Lower lobe of right lung (tissue), 2 donors: ENCODE measurements around the gene PDE2A. TPM values are rescaled to one million over a fixed set of nuclear protein-coding genes. Genes with fewer than 3 reads are reported as not detected.

Source experiments
- ATAC-seq, 2 donors: fragments of 200-7000 bp; cut with Tn5 transposase; one replicate each; pipeline ENCODE4 v1.9.1; 2020 to 2022; ENCODE audit warnings: mild to moderate bottlenecking in 2 of 2, moderate library complexity in 2 of 2
- DNase-seq: peaks from one replicate; pipeline ENCODE4 v3.0.0-alpha.2; 2020
- H3K27ac ChIP-seq: fragments of 200-600 bp; one replicate; pipeline ENCODE4 v1.8.0; 2022
- H3K27me3 ChIP-seq: fragments of 200-600 bp; one replicate; pipeline ENCODE4 v1.8.0; 2022; ENCODE audit warnings: low read depth
- H3K36me3 ChIP-seq: fragments of 200-600 bp; one replicate; pipeline ENCODE4 v1.8.0; 2022; ENCODE audit warnings: mild to moderate bottlenecking
- H3K4me1 ChIP-seq: fragments of 200-600 bp; one replicate; pipeline ENCODE4 v1.8.0; 2022
- H3K4me3 ChIP-seq: fragments of 200-600 bp; one replicate; pipeline ENCODE4 v1.8.0; 2022; ENCODE audit warnings: mild to moderate bottlenecking
- H3K9me3 ChIP-seq: fragments of 200-600 bp; one replicate; pipeline ENCODE4 v1.8.0; 2022
- CTCF ChIP-seq: fragments of 200-600 bp; IDR thresholded peaks from one replicate; pipeline ENCODE4 v1.8.0; 2022; ENCODE audit warnings: antibody characterized with exemption, mild to moderate bottlenecking
- intact Hi-C: fragments of 100-400 bp; cut with DNase I; formaldehyde crosslinking; loops from one replicate; pipeline ENCODE4 v1.11.0; 2022
- total RNA-seq: library from RNA; stranded (reverse); fragmentation: NEBNext Ultra II Directional; extraction: Animal tissue kit (Norgen Biotek cat#: 25700); gene quantifications from one replicate; pipeline ENCODE4 v1.2.1, GENCODE V29; 2021
- donor health status: DM: no; HTN: yes; CAD: no; lungs with severe emphysema.

Gene PDE2A
- total RNA-seq, 1 donor from 2014 or later, result 19.5 TPM

DNA sequence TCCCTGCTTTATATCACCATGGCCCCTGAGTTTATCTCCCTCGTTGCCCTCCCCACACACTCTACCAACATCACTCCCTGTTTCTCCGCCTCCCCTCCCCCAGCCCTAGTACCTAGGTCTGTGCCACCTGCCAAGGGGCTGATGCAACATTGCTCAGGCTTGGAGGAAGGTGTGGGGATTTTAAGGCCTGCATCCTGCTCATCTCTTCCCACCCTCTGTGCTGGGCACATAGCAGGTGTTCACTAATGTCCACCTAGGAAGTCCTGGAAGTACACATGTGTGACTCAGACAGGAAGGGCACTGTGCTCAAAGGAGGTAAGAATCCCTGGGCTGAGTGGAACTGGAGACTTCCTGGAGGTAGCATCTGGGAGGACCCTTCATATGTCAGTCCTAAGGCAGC, 37.0 kb downstream of the PDE2A start:
- H3K9me3 ChIP-seq, result no peaks in the 10 kb centered on the region
- H3K4me3 ChIP-seq, result no peak overlapping the region
- intact Hi-C loops, result no loop called here
- no peak for TF ChIP-seq CTCF
- no peak for ATAC-seq
- no peaks in the 10 kb centered on the region for H3K36me3 ChIP-seq
- DNase-seq, result no peak
- no peak overlapping the region for H3K27ac ChIP-seq
- H3K27me3 ChIP-seq, result peaks cover 38% of the 10 kb centered on the region
- peaks cover 7% of the 10 kb centered on the region for H3K4me1 ChIP-seq

DNA sequence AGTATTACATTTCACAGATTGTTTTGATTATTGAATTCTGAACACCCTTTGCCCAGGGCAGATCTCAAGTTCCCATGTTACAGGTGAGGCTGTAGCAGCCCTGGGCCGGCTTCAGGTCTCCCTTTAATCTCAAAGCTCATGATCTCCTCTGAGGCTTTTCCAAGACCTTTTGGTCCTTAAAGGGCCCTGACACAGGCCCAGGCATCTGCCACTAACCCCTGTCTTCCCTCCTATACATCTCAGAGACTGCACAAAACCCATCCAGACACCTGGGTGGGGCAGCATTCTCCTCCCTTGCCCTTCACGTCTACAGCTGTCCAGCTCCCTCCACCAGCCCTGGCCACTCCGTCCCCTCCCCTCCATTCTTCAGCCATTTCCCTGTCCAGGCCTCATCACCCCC, 37.8 kb downstream of the PDE2A start:
- intact Hi-C loops, result no loop called here
- H3K4me1 ChIP-seq, result no peaks in the 10 kb centered on the region
- TF ChIP-seq CTCF, result no peak
- DNase-seq, result no peak
- no peaks in the 10 kb centered on the region for H3K9me3 ChIP-seq
- H3K4me3 ChIP-seq, result no peak overlapping the region
- no peaks in the 10 kb centered on the region for H3K36me3 ChIP-seq
- no peak for ATAC-seq
- H3K27ac ChIP-seq, result no peak overlapping the region
- peaks cover 30% of the 10 kb centered on the region for H3K27me3 ChIP-seq

DNA sequence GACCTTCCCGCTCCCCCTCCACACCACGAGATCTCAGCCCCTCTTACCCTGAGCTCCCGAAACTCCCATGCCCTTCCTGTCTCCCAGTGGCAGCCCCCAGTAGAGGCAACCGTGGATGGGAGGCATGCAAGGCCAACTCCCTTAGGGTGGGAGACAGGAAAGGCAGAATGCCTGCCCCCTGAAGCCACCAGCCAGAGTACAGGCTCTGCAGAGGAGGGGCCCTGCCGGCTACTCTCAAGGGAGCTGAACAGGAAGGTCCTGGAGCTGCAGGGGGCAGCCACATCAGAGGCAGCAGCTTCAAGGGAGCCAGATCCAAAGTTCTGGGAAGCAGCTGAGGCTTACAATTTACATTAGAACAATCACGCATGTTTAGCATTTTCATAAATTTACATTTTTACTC, 38.3 kb downstream of the PDE2A start:
- no peak for TF ChIP-seq CTCF
- no peak for ATAC-seq
- Histone ChIP-seq H3K36me3 (no peaks in the 10 kb centered on the region), H3K9me3 (no peaks in the 10 kb centered on the region), H3K27ac (no peak overlapping the region), H3K4me1 (no peaks in the 10 kb centered on the region), H3K27me3 (peaks cover 29% of the 10 kb centered on the region), H3K4me3 (no peak overlapping the region)
- no peak for DNase-seq
- intact Hi-C loops, result no loop called here

DNA sequence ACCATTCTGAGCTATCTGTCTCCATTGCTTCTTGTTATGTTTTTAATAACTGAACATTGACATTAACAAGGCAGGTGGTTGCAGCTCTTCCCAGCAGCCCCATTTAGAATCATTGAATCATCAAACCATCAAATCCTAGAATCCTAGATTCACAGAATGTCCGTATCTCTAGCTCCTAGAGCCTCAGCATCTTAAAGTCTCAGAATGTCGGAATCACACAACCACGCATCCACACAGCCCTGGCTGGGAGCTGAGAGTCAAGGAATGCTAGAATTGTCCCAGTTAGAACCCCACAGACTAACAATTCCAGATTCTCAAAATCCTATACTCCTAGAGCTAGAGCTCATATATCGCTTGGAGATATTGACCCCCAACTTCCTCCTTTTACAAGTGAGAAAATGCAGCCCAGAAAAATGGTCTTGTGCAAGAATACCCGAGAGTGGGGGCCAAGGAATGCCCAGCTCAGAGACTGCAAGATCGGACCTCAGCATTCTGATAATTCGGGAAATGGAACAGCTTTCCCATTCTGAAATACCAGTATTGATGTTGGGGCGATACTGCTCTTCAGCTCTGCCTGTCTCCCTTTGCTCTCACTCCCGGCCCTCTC, 38.8 kb downstream of the PDE2A start:
- Histone ChIP-seq H3K27ac (no peak overlapping the region), H3K27me3 (peaks cover 27% of the 10 kb centered on the region)
- intact Hi-C loops, result no loop called here

GRCh38 chr11:72634472-72635095, 39.6 kb downstream of the PDE2A start:
- no peak overlapping the region for H3K4me3 ChIP-seq
- no peak overlapping the region for H3K27ac ChIP-seq
- H3K36me3 ChIP-seq, result no peaks in the 10 kb centered on the region
- H3K9me3 ChIP-seq, result no peaks in the 10 kb centered on the region
- ATAC-seq, result no peak
- H3K27me3 ChIP-seq, result peaks cover 20% of the 10 kb centered on the region
- TF ChIP-seq CTCF, result no peak
- no peaks in the 10 kb centered on the region for H3K4me1 ChIP-seq
- DNase-seq, result no peak
- intact Hi-C loops, result no loop called here

More for the DNA sequence above, 38.8 kb downstream of the PDE2A start:
- no peaks in the 10 kb centered on the region for H3K9me3 ChIP-seq
- DNase-seq, result no peak
- H3K4me1 ChIP-seq, result no peaks in the 10 kb centered on the region
- H3K4me3 ChIP-seq, result no peak overlapping the region
- H3K36me3 ChIP-seq, result no peaks in the 10 kb centered on the region
- TF ChIP-seq CTCF, result no peak
- ATAC-seq, result no peak
